HEK293 (cell line): ENCODE results near the gene PLIN4.

Experiments
- BCL11A ChIP-seq: fragments of 450-650 bp; formaldehyde crosslinking; IDR thresholded peaks from 2 replicates; pipeline ENCODE4 v1.5.1; 2016; ENCODE audit warnings: low read depth, missing biosample characterization, missing genetic modification characterization
- GLIS1 ChIP-seq: fragments of 450-650 bp; formaldehyde crosslinking; IDR thresholded peaks from 2 replicates; pipeline ENCODE4 v1.5.1; 2016; ENCODE audit warnings: missing biosample characterization, missing genetic modification characterization
- KLF17 ChIP-seq: fragments of 450-650 bp; formaldehyde crosslinking; IDR thresholded peaks from 2 replicates; pipeline ENCODE4 v1.5.1; 2016; ENCODE audit warnings: missing biosample characterization, missing genetic modification characterization
- KLF8 ChIP-seq: fragments of 450-650 bp; formaldehyde crosslinking; IDR thresholded peaks from 2 replicates; pipeline ENCODE4 v1.5.1; 2016; ENCODE audit warnings: missing biosample characterization, missing genetic modification characterization
- KLF9 ChIP-seq: fragments of 450-650 bp; formaldehyde crosslinking; IDR thresholded peaks from 2 replicates; pipeline ENCODE4 v1.5.1; 2016; ENCODE audit warnings: missing biosample characterization, missing genetic modification characterization, low read depth
- REPIN1 ChIP-seq: fragments of 450-650 bp; formaldehyde crosslinking; IDR thresholded peaks from 2 replicates; pipeline ENCODE4 v1.5.1; 2017; ENCODE audit warnings: missing biosample characterization, missing genetic modification characterization, low read depth
- REST ChIP-seq: fragments of 450-650 bp; formaldehyde crosslinking; IDR thresholded peaks from 2 replicates; pipeline ENCODE4 v1.5.1; 2016; ENCODE audit warnings: missing biosample characterization, missing genetic modification characterization
- SP7 ChIP-seq: fragments of 450-650 bp; formaldehyde crosslinking; IDR thresholded peaks from 2 replicates; pipeline ENCODE4 v1.5.1; 2016; ENCODE audit warnings: missing biosample characterization, missing genetic modification characterization
- ZBTB1 ChIP-seq: fragments of 450-650 bp; formaldehyde crosslinking; IDR thresholded peaks from 2 replicates; pipeline ENCODE4 v1.5.1; 2016; ENCODE audit warnings: missing biosample characterization, missing genetic modification characterization
- ZIC2 ChIP-seq: fragments of 450-650 bp; formaldehyde crosslinking; IDR thresholded peaks from 2 replicates; pipeline ENCODE4 v1.5.1; 2016; ENCODE audit warnings: missing biosample characterization, missing genetic modification characterization
- ZNF138 ChIP-seq: fragments of 450-650 bp; formaldehyde crosslinking; IDR thresholded peaks from 2 replicates; pipeline ENCODE4 v1.5.1; 2016; ENCODE audit warnings: missing biosample characterization, missing genetic modification characterization, borderline replicate concordance
- ZNF157 ChIP-seq: fragments of 450-650 bp; formaldehyde crosslinking; IDR thresholded peaks from 2 replicates; pipeline ENCODE4 v1.5.1; 2016; ENCODE audit warnings: missing biosample characterization, missing genetic modification characterization
- ZNF16 ChIP-seq: fragments of 450-650 bp; formaldehyde crosslinking; IDR thresholded peaks from 2 replicates; pipeline ENCODE4 v1.5.1; 2016; ENCODE audit warnings: low read depth, missing biosample characterization, missing genetic modification characterization
- ZNF174 ChIP-seq: fragments of 450-650 bp; formaldehyde crosslinking; IDR thresholded peaks from 2 replicates; pipeline ENCODE4 v1.5.0; 2017; ENCODE audit warnings: missing biosample characterization, mild to moderate bottlenecking, missing genetic modification characterization
- ZNF184 ChIP-seq: fragments of 450-650 bp; IDR thresholded peaks from 2 replicates; pipeline ENCODE4 v1.5.1; 2018; ENCODE audit warnings: missing biosample characterization, mild to moderate bottlenecking, missing genetic modification characterization
- ZNF223 ChIP-seq: fragments of 450-650 bp; formaldehyde crosslinking; IDR thresholded peaks from 2 replicates; pipeline ENCODE4 v1.5.1; 2016; ENCODE audit warnings: missing biosample characterization, missing genetic modification characterization
- ZNF274 ChIP-seq, 2 experiments: fragments of 200-500 bp in 1 of 2; fragments of 450-650 bp in 1 of 2; sonication (Bioruptor generic) in 1 of 2; formaldehyde crosslinking in 1 of 2; IDR thresholded peaks; 2 replicates each; pipeline versions ENCODE4 v1.5.1 to v1.6.1; 2014 to 2016; ENCODE audit warnings: borderline replicate concordance in 1 of 2, inconsistent platforms in 1 of 2, low read length in 1 of 2, missing biosample characterization in 1 of 2, missing genetic modification characterization in 1 of 2
- ZNF324 ChIP-seq: fragments of 450-650 bp; formaldehyde crosslinking; IDR thresholded peaks from 2 replicates; pipeline ENCODE4 v1.5.1; 2016; ENCODE audit warnings: missing biosample characterization, missing genetic modification characterization
- ZNF341 ChIP-seq: fragments of 450-650 bp; formaldehyde crosslinking; IDR thresholded peaks from 2 replicates; pipeline ENCODE4; 2016; ENCODE audit warnings: low read depth, missing biosample characterization, missing genetic modification characterization
- ZNF391 ChIP-seq: fragments of 450-650 bp; formaldehyde crosslinking; IDR thresholded peaks from 2 replicates; pipeline ENCODE4 v1.5.1; 2016; ENCODE audit warnings: low read depth, missing biosample characterization, missing genetic modification characterization, borderline replicate concordance
- ZNF404 ChIP-seq: fragments of 450-650 bp; formaldehyde crosslinking; IDR thresholded peaks from 2 replicates; pipeline ENCODE4 v1.5.1; 2017; ENCODE audit warnings: missing biosample characterization, missing genetic modification characterization
- ZNF514 ChIP-seq: fragments of 450-650 bp; formaldehyde crosslinking; IDR thresholded peaks from 2 replicates; pipeline ENCODE4 v1.5.1; 2016; ENCODE audit warnings: missing biosample characterization, missing genetic modification characterization
- ZNF623 ChIP-seq: fragments of 450-650 bp; formaldehyde crosslinking; IDR thresholded peaks from 2 replicates; pipeline ENCODE4 v1.5.1; 2016; ENCODE audit warnings: missing biosample characterization, missing genetic modification characterization
- ZNF677 ChIP-seq: fragments of 450-650 bp; IDR thresholded peaks from 2 replicates; pipeline ENCODE4 v1.5.0; 2018; ENCODE audit warnings: missing biosample characterization, mild to moderate bottlenecking, missing genetic modification characterization, moderate library complexity
- ZNF776 ChIP-seq: fragments of 450-650 bp; formaldehyde crosslinking; IDR thresholded peaks from 2 replicates; pipeline ENCODE4 v1.5.0; 2017; ENCODE audit warnings: missing biosample characterization, missing genetic modification characterization, borderline replicate concordance
- TF ChIP-seq, protein P1 (sequence below): fragments of 450-650 bp; formaldehyde crosslinking; IDR thresholded peaks from 2 replicates; pipeline ENCODE4 v1.5.1; 2016; ENCODE audit warnings: missing biosample characterization, missing genetic modification characterization
- TF ChIP-seq, protein P2 (sequence below): fragments of 450-650 bp; formaldehyde crosslinking; conservative IDR thresholded peaks from 2 replicates; pipeline ENCODE4 v1.5.1; 2016; ENCODE audit warnings: low read depth, missing biosample characterization, missing genetic modification characterization

The PLIN4 gene

GRCh38 chr19:4472174-4472974 lies 45.9 kb downstream of the PLIN4 start, which contains the start of gene HDGFL2 (continued):
- TF ChIP-seq, protein P1, sequence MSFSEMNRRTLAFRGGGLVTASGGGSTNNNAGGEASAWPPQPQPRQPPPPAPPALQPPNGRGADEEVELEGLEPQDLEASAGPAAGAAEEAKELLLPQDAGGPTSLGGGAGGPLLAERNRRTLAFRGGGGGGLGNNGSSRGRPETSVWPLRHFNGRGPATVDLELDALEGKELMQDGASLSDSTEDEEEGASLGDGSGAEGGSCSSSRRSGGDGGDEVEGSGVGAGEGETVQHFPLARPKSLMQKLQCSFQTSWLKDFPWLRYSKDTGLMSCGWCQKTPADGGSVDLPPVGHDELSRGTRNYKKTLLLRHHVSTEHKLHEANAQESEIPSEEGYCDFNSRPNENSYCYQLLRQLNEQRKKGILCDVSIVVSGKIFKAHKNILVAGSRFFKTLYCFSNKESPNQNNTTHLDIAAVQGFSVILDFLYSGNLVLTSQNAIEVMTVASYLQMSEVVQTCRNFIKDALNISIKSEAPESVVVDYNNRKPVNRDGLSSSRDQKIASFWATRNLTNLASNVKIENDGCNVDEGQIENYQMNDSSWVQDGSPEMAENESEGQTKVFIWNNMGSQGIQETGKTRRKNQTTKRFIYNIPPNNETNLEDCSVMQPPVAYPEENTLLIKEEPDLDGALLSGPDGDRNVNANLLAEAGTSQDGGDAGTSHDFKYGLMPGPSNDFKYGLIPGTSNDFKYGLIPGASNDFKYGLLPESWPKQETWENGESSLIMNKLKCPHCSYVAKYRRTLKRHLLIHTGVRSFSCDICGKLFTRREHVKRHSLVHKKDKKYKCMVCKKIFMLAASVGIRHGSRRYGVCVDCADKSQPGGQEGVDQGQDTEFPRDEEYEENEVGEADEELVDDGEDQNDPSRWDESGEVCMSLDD: peak; percentile 63; the same call in 1 of the 2 replicates
- TF ChIP-seq ZNF324 (tag by site-specific recombination): no peak
- TF ChIP-seq ZNF404: no peak
- no peak for TF ChIP-seq ZNF776 (tag by site-specific recombination)
- TF ChIP-seq BCL11A (tag by site-specific recombination): no peak
- TF ChIP-seq ZNF138 (tag by site-specific recombination): no peak
- no peak for TF ChIP-seq ZNF16 (tag by site-specific recombination)
- no peak for TF ChIP-seq ZNF174 (tag by site-specific recombination)
- TF ChIP-seq KLF9 (tag by site-specific recombination): no peak; the same call in 1 of the 2 replicates
- no peak for TF ChIP-seq REPIN1 (tag by site-specific recombination)
- TF ChIP-seq ZNF157 (tag by site-specific recombination): no peak
- no peak for TF ChIP-seq ZNF514
- TF ChIP-seq ZBTB1 (tag by site-specific recombination): no peak
- TF ChIP-seq ZIC2 (tag by site-specific recombination): peak; percentile 27
- no peak for TF ChIP-seq REST (tag by site-specific recombination)
- TF ChIP-seq, protein P2, sequence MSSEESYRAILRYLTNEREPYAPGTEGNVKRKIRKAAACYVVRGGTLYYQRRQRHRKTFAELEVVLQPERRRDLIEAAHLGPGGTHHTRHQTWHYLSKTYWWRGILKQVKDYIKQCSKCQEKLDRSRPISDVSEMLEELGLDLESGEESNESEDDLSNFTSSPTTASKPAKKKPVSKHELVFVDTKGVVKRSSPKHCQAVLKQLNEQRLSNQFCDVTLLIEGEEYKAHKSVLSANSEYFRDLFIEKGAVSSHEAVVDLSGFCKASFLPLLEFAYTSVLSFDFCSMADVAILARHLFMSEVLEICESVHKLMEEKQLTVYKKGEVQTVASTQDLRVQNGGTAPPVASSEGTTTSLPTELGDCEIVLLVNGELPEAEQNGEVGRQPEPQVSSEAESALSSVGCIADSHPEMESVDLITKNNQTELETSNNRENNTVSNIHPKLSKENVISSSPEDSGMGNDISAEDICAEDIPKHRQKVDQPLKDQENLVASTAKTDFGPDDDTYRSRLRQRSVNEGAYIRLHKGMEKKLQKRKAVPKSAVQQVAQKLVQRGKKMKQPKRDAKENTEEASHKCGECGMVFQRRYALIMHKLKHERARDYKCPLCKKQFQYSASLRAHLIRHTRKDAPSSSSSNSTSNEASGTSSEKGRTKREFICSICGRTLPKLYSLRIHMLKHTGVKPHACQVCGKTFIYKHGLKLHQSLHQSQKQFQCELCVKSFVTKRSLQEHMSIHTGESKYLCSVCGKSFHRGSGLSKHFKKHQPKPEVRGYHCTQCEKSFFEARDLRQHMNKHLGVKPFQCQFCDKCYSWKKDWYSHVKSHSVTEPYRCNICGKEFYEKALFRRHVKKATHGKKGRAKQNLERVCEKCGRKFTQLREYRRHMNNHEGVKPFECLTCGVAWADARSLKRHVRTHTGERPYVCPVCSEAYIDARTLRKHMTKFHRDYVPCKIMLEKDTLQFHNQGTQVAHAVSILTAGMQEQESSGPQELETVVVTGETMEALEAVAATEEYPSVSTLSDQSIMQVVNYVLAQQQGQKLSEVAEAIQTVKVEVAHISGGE (tag by site-specific recombination): no peak
- no peak for TF ChIP-seq ZNF223
- TF ChIP-seq ZNF677 (tag by site-specific recombination): no peak
- TF ChIP-seq KLF17 (tag by site-specific recombination): no peak
- TF ChIP-seq GLIS1 (tag by site-specific recombination): peak; percentile 10; the same call in 1 of the 2 replicates
- TF ChIP-seq SP7 (tag by site-specific recombination): no peak
- TF ChIP-seq ZNF274 (IDR thresholded peaks at IDR 0.05; ENCODE audit: low read length): no peak
- TF ChIP-seq ZNF274 (tag by site-specific recombination; IDR thresholded peaks at IDR 0.05; ENCODE audit: borderline replicate concordance): no peak
- no peak for TF ChIP-seq KLF8 (tag by site-specific recombination)
- no peak for TF ChIP-seq ZNF184 (tag by site-specific recombination)
- 0 out of 2 replicates have a peak, but pooled peaks have one; percentile 12 for TF ChIP-seq ZNF341 (tag by site-specific recombination)
- TF ChIP-seq ZNF623 (tag by site-specific recombination): no peak
- TF ChIP-seq ZNF391 (tag by site-specific recombination): no peak
